ENCODE measurements around the gene MOXD1.

DNA sequence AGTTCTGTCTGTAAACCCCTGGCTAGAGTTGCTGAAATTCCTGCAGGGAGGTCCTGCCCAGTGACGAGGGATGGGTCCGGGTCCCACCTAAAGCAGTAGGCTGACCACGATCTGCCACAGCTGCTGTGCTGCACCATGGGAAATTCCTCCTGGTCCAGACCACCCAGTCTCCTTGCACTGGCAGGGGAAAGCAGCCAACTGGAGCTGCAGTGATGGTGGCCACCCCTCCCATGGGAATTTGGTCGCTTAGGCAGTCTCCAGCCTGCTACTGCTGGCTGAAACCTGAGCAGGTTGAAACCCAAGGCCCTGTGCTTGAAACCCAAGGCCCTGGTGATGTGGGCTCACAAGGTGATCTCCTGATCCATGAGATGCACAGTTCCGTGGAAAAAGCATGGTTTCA lies 23.9 kb upstream of the MOXD1 start:
- TF ChIP-seq ZNF274 (IDR thresholded peaks at IDR 0.05; ENCODE audit: low read depth, low read length) (no peak), SUZ12 (IDR thresholded peaks at IDR 0.05; ENCODE audit: extremely low read depth, insufficient read depth, insufficient read length) (no peak), YY1 (IDR thresholded peaks at IDR 0.05; ENCODE audit: insufficient read depth, insufficient read length) (no peak)

All from NT2/D1 (cell line).